H1 (cell line): Measurements from ENCODE around the gene SBSN. TPM values are rescaled to one million over a fixed set of nuclear protein-coding genes. Genes with fewer than 3 reads are reported as not detected.

Experiments used
- CTCF ChIA-PET: fragments of 300-600 bp; sonication (Branson Sonifier 250); formaldehyde crosslinking; loops from one replicate; lab custom pipeline; 2021; ENCODE audit not compliant: partially characterized antibody; lab: Charles Lee
- POLR2A ChIA-PET: fragments of 300-600 bp; sonication (Branson Sonifier 250); formaldehyde crosslinking; loops from one replicate; lab custom pipeline; 2021; ENCODE audit warnings: inconsistent platforms; ENCODE audit not compliant: partially characterized antibody; lab: Charles Lee
- DNase-seq, 2 experiments: peaks; one replicate each; pipeline versions ENCODE4 v3.0.0 to v3.0.0-alpha.2; 2010 to 2022; ENCODE audit warnings: low spot score in 2 of 2, low read depth in 1 of 2, mixed read lengths in 1 of 2
- FAIRE-seq: peaks from 2 replicates; lab custom pipeline; 2011; peaks lifted over from hg19 to GRCh38; lab: Jason Lieb, UNC
- H2AFZ ChIP-seq: 2 replicates; pipeline ENCODE4 v1.8.1; 2012; ENCODE audit warnings: low read length, inconsistent platforms
- H2AK5ac ChIP-seq: 2 replicates; pipeline ENCODE4 v1.6.1; 2013; ENCODE audit warnings: low read depth, low read length
- H2BK120ac ChIP-seq: replicated peaks from 2 replicates; pipeline ENCODE3; 2013; ENCODE audit warnings: low read depth, low read length, inconsistent platforms
- H2BK12ac ChIP-seq: 2 replicates; pipeline ENCODE4 v1.6.1; 2013; ENCODE audit warnings: low read depth, low read length
- H2BK15ac ChIP-seq: 2 replicates; pipeline ENCODE4 v1.6.1; 2013; ENCODE audit warnings: low read length
- H2BK20ac ChIP-seq: 2 replicates; pipeline ENCODE4 v1.6.1; 2013; ENCODE audit warnings: low read length
- H2BK5ac ChIP-seq: 2 replicates; pipeline ENCODE4 v1.6.1; 2013; ENCODE audit warnings: low read depth, low read length
- H3K14ac ChIP-seq: 2 replicates; pipeline ENCODE4 v1.6.1; 2013; ENCODE audit warnings: inconsistent platforms; ENCODE audit not compliant: insufficient read length
- H3K18ac ChIP-seq: 2 replicates; pipeline ENCODE4 v1.6.1; 2013; ENCODE audit warnings: low read length; ENCODE audit errors: extremely low read depth
- H3K23ac ChIP-seq: 2 replicates; pipeline ENCODE4 v1.6.1; 2013; ENCODE audit warnings: inconsistent platforms; ENCODE audit not compliant: insufficient read length
- H3K23me2 ChIP-seq: 2 replicates; pipeline ENCODE4 v1.6.1; 2013; ENCODE audit warnings: low read depth, low read length
- H3K27ac ChIP-seq: 2 replicates; pipeline ENCODE4 v1.6.1; 2011; ENCODE audit warnings: low read depth, low read length, inconsistent platforms
- H3K27me3 ChIP-seq, 4 experiments: replicated peaks in 1 of 4; 1 replicate in 1 of 4; 2 replicates in 3 of 4; pipeline versions ENCODE4 v1.6.1 to v1.8.1; 2011 to 2013; ENCODE audit warnings: low read length in 3 of 4, mild to moderate bottlenecking in 3 of 4, inconsistent platforms in 2 of 4, mixed read lengths in 2 of 4, moderate library complexity in 1 of 4; ENCODE audit not compliant: control insufficient read depth in 3 of 4, insufficient read depth in 3 of 4; ENCODE audit errors: extremely low read depth in 1 of 4
- H3K36me3 ChIP-seq, 4 experiments: 2 replicates each; pipeline versions ENCODE4 v1.6.1 to v1.8.1; 2011 to 2013; ENCODE audit warnings: mild to moderate bottlenecking in 4 of 4, low read length in 3 of 4, moderate library complexity in 2 of 4, control low read depth in 1 of 4, inconsistent platforms in 1 of 4; ENCODE audit not compliant: insufficient read depth in 4 of 4, control insufficient read depth in 2 of 4
- H3K4ac ChIP-seq: replicated peaks from 2 replicates; pipeline ENCODE3; 2013; ENCODE audit warnings: low read length, low read depth, mixed read lengths, inconsistent platforms; ENCODE audit not compliant: insufficient read length
- H3K4me1 ChIP-seq, 4 experiments: replicated peaks in 1 of 4; 1 replicate in 1 of 4; 2 replicates in 3 of 4; pipeline versions ENCODE4 v1.6.1 to v1.8.1; 2011 to 2013; ENCODE audit warnings: low read length in 3 of 4, inconsistent platforms in 2 of 4, mixed read lengths in 1 of 4; ENCODE audit not compliant: insufficient read depth in 4 of 4, control insufficient read depth in 3 of 4
- H3K4me2 ChIP-seq, 2 experiments: 2 replicates each; pipeline versions ENCODE4 v1.6.1 to v1.8.1; 2011 to 2013; ENCODE audit warnings: low read depth in 2 of 2, low read length in 2 of 2, control low read depth in 1 of 2, inconsistent platforms in 1 of 2, mild to moderate bottlenecking in 1 of 2; ENCODE audit not compliant: insufficient read depth in 1 of 2
- H3K4me3 ChIP-seq, 4 experiments: fragments of 200-600, 300-600 bp in 1 of 4; sonication (generic), shearing (Covaris generic), sonication (Bioruptor Twin) in 1 of 4; 2 replicates each; pipeline versions ENCODE4 v1.5.1 to v1.8.1; 2011 to 2016; ENCODE audit warnings: low read length in 4 of 4, low read depth in 3 of 4, control low read depth in 2 of 4, inconsistent platforms in 2 of 4, mild to moderate bottlenecking in 2 of 4, mixed read lengths in 1 of 4, moderate library complexity in 1 of 4; ENCODE audit not compliant: insufficient read depth in 2 of 4; ENCODE audit errors: extremely low read depth in 1 of 4
- H3K56ac ChIP-seq: replicated peaks from 2 replicates; pipeline ENCODE3; 2013; ENCODE audit warnings: low read depth, mild to moderate bottlenecking, mixed read lengths, low read length, inconsistent platforms; ENCODE audit not compliant: insufficient read length
- H3K79me1 ChIP-seq: 2 replicates; pipeline ENCODE4 v1.6.1; 2013; ENCODE audit warnings: low read depth, low read length, control low read depth
- H3K79me2 ChIP-seq, 2 experiments: 2 replicates each; pipeline versions ENCODE4 v1.6.1 to v1.8.1; 2012 to 2013; ENCODE audit warnings: low read length in 2 of 2, mild to moderate bottlenecking in 2 of 2, inconsistent platforms in 1 of 2; ENCODE audit not compliant: insufficient read depth in 2 of 2, control insufficient read depth in 1 of 2
- H3K9ac ChIP-seq, 4 experiments: replicated peaks in 1 of 4; 1 replicate in 1 of 4; 2 replicates in 3 of 4; pipeline versions ENCODE4 v1.6.1 to v1.8.1; 2011 to 2013; ENCODE audit warnings: low read depth in 3 of 4, low read length in 3 of 4, control low read depth in 2 of 4, mild to moderate bottlenecking in 2 of 4, moderate library complexity in 2 of 4, inconsistent platforms in 1 of 4; ENCODE audit errors: extremely low read depth in 1 of 4
- H3K9me3 ChIP-seq, 2 experiments: 2 replicates each; pipeline versions ENCODE4 v1.6.1 to v1.8.1; 2012 to 2013; ENCODE audit warnings: mild to moderate bottlenecking in 2 of 2, moderate library complexity in 2 of 2, control low read depth in 1 of 2, inconsistent platforms in 1 of 2, low read depth in 1 of 2, low read length in 1 of 2, mixed read lengths in 1 of 2; ENCODE audit not compliant: insufficient read depth in 2 of 2
- H4K20me1 ChIP-seq, 2 experiments: replicated peaks in 1 of 2; 2 replicates each; pipeline versions ENCODE3 to v1.8.1; 2011 to 2013; ENCODE audit warnings: inconsistent platforms in 2 of 2, low read length in 2 of 2, mild to moderate bottlenecking in 1 of 2; ENCODE audit not compliant: insufficient read depth in 2 of 2, control insufficient read depth in 1 of 2
- H4K5ac ChIP-seq: 2 replicates; pipeline ENCODE4 v1.6.1; 2013; ENCODE audit warnings: low read length, low read depth, mixed read lengths, inconsistent platforms; ENCODE audit not compliant: insufficient read length
- H4K8ac ChIP-seq: 2 replicates; pipeline ENCODE4 v1.8.0; 2013; ENCODE audit warnings: mild to moderate bottlenecking, moderate library complexity, low read length, inconsistent platforms; ENCODE audit not compliant: insufficient read depth; ENCODE audit errors: extremely low read depth
- H4K91ac ChIP-seq: replicated peaks from 2 replicates; pipeline ENCODE3; 2013; ENCODE audit warnings: low read length, mixed read lengths, inconsistent platforms; ENCODE audit not compliant: insufficient read length
- ASH2L ChIP-seq: fragments of 200-600, 300-600 bp; sonication (generic); IDR thresholded peaks from one replicate; pipeline ENCODE4 v1.7.1; 2017; ENCODE audit warnings: low read length
- KDM5A ChIP-seq: fragments of 200-600 bp; IDR thresholded peaks from 2 replicates; pipeline ENCODE4 v1.7.1; 2012; ENCODE audit warnings: mild to moderate bottlenecking, low read length, inconsistent platforms, mixed read lengths
- MAX ChIP-seq: IDR thresholded peaks from 2 replicates; pipeline ENCODE4 v1.6.1; 2012; ENCODE audit warnings: inconsistent platforms
- POU5F1 ChIP-seq: IDR thresholded peaks from 2 replicates; pipeline ENCODE4 v1.6.1; 2011; ENCODE audit warnings: low read depth, mild to moderate bottlenecking, low read length, moderate library complexity
- WGBS, 2 experiments: shearing (Covaris generic) in 1 of 2; methylation state at CpG; one replicate each; pipeline versions ENCODE4 v1.1.6 to v1.1.7; 2013 to 2015; ENCODE audit warnings: low lambda C conversion rate in 2 of 2, mixed read lengths in 2 of 2, inconsistent platforms in 1 of 2, low coverage in 1 of 2, missing lambda C conversion rate in 1 of 2; ENCODE audit not compliant: insufficient replicate concordance in 2 of 2, insufficient coverage in 1 of 2, insufficient read length in 1 of 2; ENCODE audit errors: extremely low coverage in 1 of 2, missing lambda C conversion rate in 1 of 2; 5-methylcytosine and 5-hydroxymethylcytosine counted together
- polyA plus RNA-seq, 7 experiments: library from polyadenylated mRNA; depleted of rRNA in 3 of 7; stranded (reverse) in 5 of 7; unstranded in 2 of 7; fragments of >200 nt in 5 of 7; fragments of 200-250 nt in 2 of 7; gene quantifications; 1 replicate in 5 of 7; 2 replicates in 1 of 7; 4 replicates in 1 of 7; pipeline versions ENCODE4 v1.2.1 to v1.2.3, GENCODE V29; 2011 to 2013; ENCODE audit warnings: missing spikeins in 2 of 7, mixed read lengths in 2 of 7
- total RNA-seq: library from RNA; stranded (reverse); fragmentation: NEBNext Ultra II Directional; extraction: Animal tissue kit (Norgen Biotek cat#: 25700); gene quantifications from 2 replicates; pipeline ENCODE4 v1.2.1, GENCODE V29; 2021
- TF ChIP-seq, protein P1 (sequence below): IDR thresholded peaks from 2 replicates; pipeline ENCODE4 v1.6.1; 2012; ENCODE audit warnings: inconsistent platforms

SBSN gene
- total and polyA plus RNA-seq, 2 of the 8 experiments (the other 6 are each of a cell fraction or from before 2014, with no cell fraction given), result not detected

GRCh38 chr19:35545855-35546381, 17.8 kb upstream of the SBSN start:
- Histone ChIP-seq H2BK12ac (no peak overlapping the region), H2BK20ac (no peak overlapping the region), H3K18ac (peak overlapping the region; percentile 95), H3K4me1 (peaks cover 0 to 13% (median 2%) of the 10 kb centered on the region in 4 experiments; a peak in 3 of 7 replicates), H3K4me3 (peak overlapping the region; percentile 88 to 97 (median 94)), H4K5ac (peak overlapping the region; percentile 78), H2BK120ac (no peak overlapping the region), H2AK5ac (no peak overlapping the region), H3K27me3 (no peaks in the 10 kb centered on the region), H2BK5ac (no peak overlapping the region; the same call in 1 of the 2 replicates), H3K36me3 (peaks cover 3 to 18% (median 9%) of the 10 kb centered on the region in 4 experiments; a peak in 6 of 8 replicates), H3K9ac (peak overlapping the region; percentile 80 to 85 (median 84)), H3K9me3 (no peaks in the 10 kb centered on the region), H4K8ac (peak overlapping the region; percentile 88), H3K27ac (peak overlapping the region; percentile 44; the same call in 1 of the 2 replicates), H3K4ac (peak overlapping the region; percentile 95), H3K4me2 (peak overlapping the region; percentile 84 to 88), H4K20me1 (peaks cover 4 to 15% of the 10 kb centered on the region in 2 experiments), H4K91ac (peak overlapping the region; percentile 59), H3K79me2 (peaks cover 0 to 31% of the 10 kb centered on the region in 2 experiments; a peak in 2 of 4 replicates), H2BK15ac (no peak overlapping the region), H3K56ac (peak overlapping the region; percentile 90), H3K23ac (no peak overlapping the region), H3K14ac (no peak overlapping the region), H3K23me2 (peaks cover 10% of the 10 kb centered on the region; the same call in 1 of the 2 replicates), H3K79me1 (peaks cover 18% of the 10 kb centered on the region; the same call in 1 of the 2 replicates), H2AFZ (no peak overlapping the region; the same call in 1 of the 2 replicates)
- CTCF ChIA-PET, result interaction anchor here (0.8 to 4.5 kb wide), 3 partner anchors 36 to 149 kb away, joined by 3 to 65 read pairs (median 28); no protein-coding TSS in a partner anchor
- POLR2A ChIA-PET, result interaction anchor here (0.6 kb wide), 1 partner anchor 35 kb away, joined by 5 read pairs; no protein-coding TSS in a partner anchor
- FAIRE-seq, result no peak
- no peak for DNase-seq
- TF ChIP-seq MAX (peak; percentile 67; the same call in 1 of the 2 replicates), ASH2L (peak; percentile 39), POU5F1 (no peak), KDM5A (0 out of 2 replicates have a peak, but pooled peaks have one; percentile 12)
- TF ChIP-seq, protein P1, sequence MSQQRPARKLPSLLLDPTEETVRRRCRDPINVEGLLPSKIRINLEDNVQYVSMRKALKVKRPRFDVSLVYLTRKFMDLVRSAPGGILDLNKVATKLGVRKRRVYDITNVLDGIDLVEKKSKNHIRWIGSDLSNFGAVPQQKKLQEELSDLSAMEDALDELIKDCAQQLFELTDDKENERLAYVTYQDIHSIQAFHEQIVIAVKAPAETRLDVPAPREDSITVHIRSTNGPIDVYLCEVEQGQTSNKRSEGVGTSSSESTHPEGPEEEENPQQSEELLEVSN, result 0 out of 2 replicates have a peak, but pooled peaks have one; percentile 5
- WGBS, 2 experiments, result 20% methylated on average over 7 of the region's 27 CpGs; no CpG with 5 or more reads in 1 of the 2 experiments
